Activated CD8-positive, alpha-beta T cell treated with anti-CD3 and anti-CD28 coated beads for 36 hours (primary cell): Measurements from ENCODE around the gene SKIC2. TPM values are rescaled to one million over a fixed set of nuclear protein-coding genes. Genes with fewer than 3 reads are reported as not detected.
"Not testable (repeated sequence)": the region's sequence is repeated elsewhere in the genome, so short reads cannot be mapped to it uniquely, and the experiment has no call there.

Experiments used
- ATAC-seq: fragments of 200-7000 bp; cut with Tn5 transposase; one replicate; pipeline ENCODE4 v1.10.0; 2021; ENCODE audit warnings: mild to moderate bottlenecking, moderate library complexity
- CTCF ChIA-PET: fragments of 350-600 bp; sonication (Branson Sonifier 250); formaldehyde crosslinking; loops from one replicate; lab custom pipeline; 2021; ENCODE audit warnings: antibody characterized with exemption; lab: Charles Lee
- POLR2A ChIA-PET: fragments of 350-600 bp; sonication (Branson Sonifier 250); formaldehyde crosslinking; loops from one replicate; lab custom pipeline; 2021; ENCODE audit warnings: antibody characterized with exemption; lab: Charles Lee
- DNase-seq: peaks from one replicate; pipeline ENCODE4 v3.0.0-alpha.2; 2020
- H3K27ac Mint-ChIP-seq: one replicate; pipeline ENCODE4 v1.8.0; 2021; ENCODE audit warnings: mild to moderate bottlenecking, mixed read lengths
- H3K27me3 Mint-ChIP-seq: one replicate; pipeline ENCODE4 v1.8.0; 2021; ENCODE audit warnings: mixed read lengths
- H3K36me3 Mint-ChIP-seq: one replicate; pipeline ENCODE4 v1.8.0; 2021; ENCODE audit warnings: low read depth, mixed read lengths
- H3K4me1 Mint-ChIP-seq: one replicate; pipeline ENCODE4 v1.8.0; 2021; ENCODE audit warnings: low read depth, mixed read lengths
- H3K4me3 Mint-ChIP-seq: one replicate; pipeline ENCODE4 v1.8.0; 2021; ENCODE audit warnings: mild to moderate bottlenecking, moderate library complexity, mixed read lengths
- H3K9me3 Mint-ChIP-seq: one replicate; pipeline ENCODE4 v1.8.0; 2021; ENCODE audit warnings: mixed read lengths
- CTCF ChIP-seq: fragments of 200-600 bp; IDR thresholded peaks from one replicate; pipeline ENCODE4 v1.8.0; 2022; ENCODE audit warnings: antibody characterized with exemption, mild to moderate bottlenecking
- intact Hi-C: fragments of 100-400 bp; cut with micrococcal nuclease; formaldehyde crosslinking; loops from one replicate; pipeline ENCODE4 v1.10.0; 2022
- total RNA-seq, 2 experiments: library from RNA; stranded (reverse); gene quantifications; one replicate each; pipeline ENCODE4 v1.2.3, GENCODE V29; 2021

The SKIC2 gene
- total RNA-seq, 2 experiments from 2014 or later, result 76.5 to 77.3 TPM

DNA sequence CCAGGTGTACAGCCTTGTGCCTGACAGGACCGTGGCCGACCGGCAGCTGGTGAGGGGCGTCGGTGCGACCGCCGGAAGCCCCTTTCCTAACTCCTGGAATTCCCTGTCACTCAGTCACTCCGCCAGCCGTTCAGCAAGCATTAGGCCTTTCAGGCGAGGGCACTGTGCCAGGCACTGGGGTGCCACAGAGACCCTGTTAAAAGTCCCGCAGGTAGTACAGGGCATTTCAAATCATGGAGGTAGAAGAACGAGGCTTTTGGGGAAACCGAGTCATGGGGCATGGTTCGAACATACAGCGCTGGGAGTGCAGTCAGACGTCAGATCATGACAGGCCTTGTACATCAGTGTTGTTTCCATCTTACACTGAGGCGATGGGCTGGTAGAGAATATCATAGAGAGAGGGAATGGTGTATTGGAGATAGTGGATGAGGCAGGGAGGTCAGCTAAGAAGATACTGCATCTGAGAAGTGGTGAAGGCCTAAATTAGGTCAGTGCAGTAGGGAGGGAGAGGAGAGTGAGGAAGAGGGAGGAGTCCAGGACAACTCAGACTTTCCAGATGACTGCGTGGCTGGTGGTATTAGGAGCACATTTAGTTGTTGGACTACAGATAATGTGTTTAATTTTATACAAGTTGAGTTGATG lies 13.9 kb downstream of the SKIC2 start:
- peak overlapping the region; percentile 99 for H3K27ac Mint-ChIP-seq

DNA sequence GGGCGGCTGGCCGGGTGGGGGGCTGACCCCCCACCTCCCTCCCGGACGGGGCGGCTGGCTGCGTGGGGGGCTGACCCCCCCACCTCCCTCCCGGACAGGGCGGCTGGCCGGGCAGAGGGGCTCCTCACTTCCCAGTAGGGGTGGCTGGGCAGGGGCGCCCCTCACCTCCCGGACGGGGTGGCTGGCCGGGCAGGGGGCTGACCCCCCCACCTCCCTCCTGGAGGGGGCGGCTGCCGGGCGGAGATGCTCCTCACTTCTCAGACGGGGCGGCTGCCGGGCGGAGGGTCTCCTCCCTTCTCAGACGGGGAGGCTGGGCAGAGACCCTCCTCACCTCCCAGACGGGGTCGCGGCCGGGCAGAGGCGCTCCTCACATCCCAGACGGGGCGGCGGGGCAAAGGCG lies 17.1 kb downstream of the SKIC2 start:
- H3K9me3 Mint-ChIP-seq, DNase-seq, ATAC-seq, H3K4me3 Mint-ChIP-seq, intact Hi-C loops, H3K27me3 Mint-ChIP-seq, CTCF ChIA-PET, H3K36me3 Mint-ChIP-seq, H3K27ac Mint-ChIP-seq: not testable (repeated sequence)
- POLR2A ChIA-PET, result interaction anchor here (9.3 kb wide), 1 partner anchor 18 kb away, joined by 85 read pairs; the partner anchor contains the start of genes NELFE and SKIC2
- peaks cover 32% of the 10 kb centered on the region for H3K4me1 Mint-ChIP-seq

More for the DNA sequence above, 13.9 kb downstream of the SKIC2 start:
- Mint-ChIP-seq H3K4me3 (peak overlapping the region; percentile 94), H3K9me3 (no peaks in the 10 kb centered on the region), H3K36me3 (peaks cover 18% of the 10 kb centered on the region), H3K4me1 (peaks cover 33% of the 10 kb centered on the region), H3K27me3 (peaks cover 2% of the 10 kb centered on the region)
- intact Hi-C loops, result no loop called here
- DNase-seq (peak; percentile 63), ATAC-seq (no peak)
- TF ChIP-seq CTCF, result no peak
- POLR2A ChIA-PET, result interaction anchor here (0.6 to 9.3 kb wide), 10 partner anchors 11 to 432 kb away, joined by 3 to 85 read pairs (median 4); partner anchors contain the start of genes BAG6, C6orf47, NELFE and SKIC2
- CTCF ChIA-PET, result interaction anchor here (1.0 to 2.9 kb wide), 2 partner anchors 21 to 75 kb away, joined by 4 to 16 read pairs; no protein-coding TSS in a partner anchor

DNA sequence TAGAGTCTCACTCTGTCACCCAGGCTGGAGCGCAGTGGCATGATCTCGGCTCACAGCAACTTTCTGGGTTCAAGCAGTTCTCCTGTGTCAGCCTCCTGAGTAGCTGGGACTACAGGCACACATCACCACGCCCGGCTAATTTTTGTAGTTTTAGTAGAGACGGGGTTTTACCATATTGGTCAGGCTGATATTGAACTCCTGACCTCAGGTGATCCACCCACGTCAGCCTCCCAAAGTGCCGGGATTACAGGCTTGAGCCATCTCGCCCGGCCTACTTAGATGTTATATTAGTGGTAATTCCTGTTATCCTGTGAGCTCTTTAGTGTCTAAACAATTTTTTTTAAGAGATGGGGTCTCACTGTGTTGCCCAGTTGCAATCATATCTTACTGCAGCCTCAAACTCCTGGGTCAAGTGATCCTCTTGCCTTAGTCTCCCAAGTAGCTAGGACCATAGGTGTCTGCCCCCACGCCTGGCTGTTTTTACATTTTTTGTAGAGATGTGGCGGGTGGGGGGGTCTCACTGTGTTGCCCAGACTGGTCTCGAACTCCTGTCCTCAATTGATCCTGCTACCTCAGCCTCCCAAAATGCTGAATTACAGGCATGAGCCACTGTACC lies 18.9 kb downstream of the SKIC2 start:
- Mint-ChIP-seq H3K27me3 (no peaks in the 10 kb centered on the region), H3K36me3 (peaks cover 6% of the 10 kb centered on the region), H3K9me3 (no peaks in the 10 kb centered on the region), H3K4me1 (peaks cover 27% of the 10 kb centered on the region), H3K4me3 (no peak overlapping the region), H3K27ac (no peak overlapping the region)
- ChIA-PET CTCF (interaction anchor here (1.8 kb wide), 1 partner anchor 26 kb away, joined by 7 read pairs; no protein-coding TSS in a partner anchor), POLR2A (interaction anchor here (0.8 kb wide), 1 partner anchor 19 kb away, joined by 3 read pairs; the partner anchor contains the start of genes NELFE and SKIC2)
- intact Hi-C loops, result no loop called here
- ATAC-seq (no peak), DNase-seq (no peak)
- no peak for TF ChIP-seq CTCF

DNA sequence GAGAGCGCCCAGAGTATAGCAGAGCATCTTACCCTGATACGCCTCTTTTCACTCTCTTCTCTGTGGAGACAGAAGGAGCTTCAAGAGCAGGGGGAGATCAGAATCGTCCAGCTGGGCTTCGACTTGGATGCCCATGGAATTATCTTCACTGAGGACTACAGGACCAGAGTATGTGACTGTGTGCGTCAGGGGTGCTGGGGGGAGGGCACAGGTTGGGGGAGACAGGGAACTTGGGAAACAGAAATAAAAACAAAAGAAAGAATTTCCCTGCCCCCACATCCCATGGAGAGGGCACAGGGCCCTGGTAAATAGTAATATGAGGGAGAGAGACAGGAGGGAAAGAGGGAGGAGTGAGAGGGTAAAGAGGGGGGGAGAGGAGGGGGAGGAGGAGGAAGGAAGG lies 19.9 kb downstream of the SKIC2 start:
- H3K9me3 Mint-ChIP-seq, result no peaks in the 10 kb centered on the region
- H3K27ac Mint-ChIP-seq, result peak overlapping the region; percentile 83
- ChIA-PET CTCF (interaction anchor here (0.8 to 1.8 kb wide), 2 partner anchors 27 to 70 kb away, joined by 3 to 7 read pairs; no protein-coding TSS in a partner anchor), POLR2A (no interaction called here)
- H3K27me3 Mint-ChIP-seq, result no peaks in the 10 kb centered on the region
- TF ChIP-seq CTCF, result no peak
- intact Hi-C loops, result no loop called here
- no peak for DNase-seq
- ATAC-seq, result no peak
- H3K4me1 Mint-ChIP-seq, result peaks cover 18% of the 10 kb centered on the region
- H3K36me3 Mint-ChIP-seq, result peaks cover 6% of the 10 kb centered on the region
- no peak overlapping the region for H3K4me3 Mint-ChIP-seq

GRCh38 chr6:31979238-31979898 lies 20.4 kb downstream of the SKIC2 start:
- Mint-ChIP-seq H3K4me1 (peaks cover 15% of the 10 kb centered on the region), H3K9me3 (no peaks in the 10 kb centered on the region), H3K4me3 (no peak overlapping the region), H3K27ac (peak overlapping the region; percentile 83), H3K27me3 (no peaks in the 10 kb centered on the region), H3K36me3 (peaks cover 6% of the 10 kb centered on the region)
- POLR2A ChIA-PET, result no interaction called here
- DNase-seq (no peak), ATAC-seq (no peak)
- CTCF ChIA-PET, result interaction anchor here (0.8 to 1.8 kb wide), 2 partner anchors 27 to 69 kb away, joined by 3 to 7 read pairs; no protein-coding TSS in a partner anchor
- intact Hi-C loops, result no loop called here
- no peak for TF ChIP-seq CTCF

GRCh38 chr6:31980195-31980876 lies 21.4 kb downstream of the SKIC2 start:
- CTCF ChIA-PET, ATAC-seq, H3K9me3 Mint-ChIP-seq, H3K27me3 Mint-ChIP-seq, H3K36me3 Mint-ChIP-seq, POLR2A ChIA-PET, intact Hi-C loops, DNase-seq, H3K4me3 Mint-ChIP-seq: not testable (repeated sequence)
- Mint-ChIP-seq H3K27ac (peak overlapping the region; percentile 83), H3K4me1 (peaks cover 13% of the 10 kb centered on the region)

GRCh38 chr6:31980998-31981397 lies 22.0 kb downstream of the SKIC2 start:
- not testable (repeated sequence) for H3K36me3 Mint-ChIP-seq, H3K4me3 Mint-ChIP-seq

More at GRCh38 chr6:31980998-31981397, 22.0 kb downstream of the SKIC2 start:
- H3K27ac Mint-ChIP-seq, ATAC-seq, POLR2A ChIA-PET, intact Hi-C loops, CTCF ChIA-PET, H3K27me3 Mint-ChIP-seq, H3K9me3 Mint-ChIP-seq, DNase-seq: not testable (repeated sequence)
- H3K4me1 Mint-ChIP-seq, result peaks cover 13% of the 10 kb centered on the region
